Endothelial cell of umbilical vein (primary cell): Measurements from ENCODE around the gene HOXA13. TPM values are rescaled to one million over a fixed set of nuclear protein-coding genes. Genes with fewer than 3 reads are reported as not detected.

ENCODE experiments used
- BruUV-seq: library from RNA; stranded (reverse); fragments of 400-500 nt; replicated peaks from 2 replicates; lab custom pipeline; 2021; lab: Mats Ljungman, UMichigan
- CTCF ChIA-PET: fragments of 300-600, 350-600 bp; sonication (Branson Sonifier 250); formaldehyde crosslinking; loops from one replicate; lab custom pipeline; 2021; ENCODE audit warnings: antibody characterized with exemption, inconsistent platforms; lab: Charles Lee
- POLR2A ChIA-PET: fragments of 300-600, 350-600 bp; sonication (Branson Sonifier 250); formaldehyde crosslinking; loops from one replicate; lab custom pipeline; 2021; ENCODE audit warnings: antibody characterized with exemption, inconsistent platforms; lab: Charles Lee
- DNase-seq: peaks from one replicate; pipeline ENCODE4 v3.0.0-alpha.2; 2011; ENCODE audit warnings: low read depth, low spot score
- FAIRE-seq: peaks from 2 replicates; lab custom pipeline; 2011; peaks lifted over from hg19 to GRCh38; lab: Jason Lieb, UNC
- H2AFZ ChIP-seq: 2 replicates; pipeline ENCODE4 v1.6.0; 2012; ENCODE audit warnings: low read depth, low read length, control low read depth, inconsistent platforms
- H3K27ac ChIP-seq: 2 replicates; pipeline ENCODE4 v1.5.1; 2011; ENCODE audit warnings: low read depth, mild to moderate bottlenecking, control low read depth, low read length, moderate library complexity; ENCODE audit not compliant: insufficient read depth
- H3K27me3 ChIP-seq, 2 experiments: 2 replicates each; pipeline versions ENCODE4 v1.6.0 to v1.6.1; 2011; ENCODE audit warnings: low read length in 2 of 2, mixed read lengths in 1 of 2; ENCODE audit not compliant: control insufficient read depth in 2 of 2, insufficient read depth in 2 of 2
- H3K36me3 ChIP-seq, 2 experiments: 2 replicates in 1 of 2; 3 replicates in 1 of 2; pipeline ENCODE4 v1.5.1; 2011; ENCODE audit warnings: low read length in 2 of 2, mild to moderate bottlenecking in 1 of 2, moderate library complexity in 1 of 2; ENCODE audit not compliant: control insufficient read depth in 2 of 2, insufficient read depth in 2 of 2; ENCODE audit errors: extremely low read depth in 1 of 2
- H3K4me1 ChIP-seq: 3 replicates; pipeline ENCODE4 v1.5.1; 2011; ENCODE audit warnings: mild to moderate bottlenecking, low read length; ENCODE audit not compliant: control insufficient read depth, insufficient read depth; ENCODE audit errors: extremely low read depth
- H3K4me2 ChIP-seq: 2 replicates; pipeline ENCODE4 v1.6.1; 2011; ENCODE audit warnings: low read length, control low read depth, mixed read lengths; ENCODE audit not compliant: insufficient read depth
- H3K4me3 ChIP-seq, 3 experiments: fragments of 200-600 bp in 1 of 3; sonication (generic), shearing (Covaris generic) in 1 of 3; replicated peaks in 1 of 3; 2 replicates each; pipeline ENCODE4 v1.5.1; 2011 to 2016; ENCODE audit warnings: control low read depth in 3 of 3, low read length in 3 of 3, mild to moderate bottlenecking in 2 of 3, inconsistent platforms in 1 of 3, low read depth in 1 of 3, moderate library complexity in 1 of 3; ENCODE audit not compliant: insufficient read depth in 1 of 3
- H3K79me2 ChIP-seq: 2 replicates; pipeline ENCODE4 v1.6.0; 2012; ENCODE audit warnings: low read length, inconsistent platforms; ENCODE audit not compliant: control insufficient read depth, insufficient read depth
- H3K9ac ChIP-seq: replicated peaks from 2 replicates; pipeline ENCODE3; 2011; ENCODE audit warnings: low read length, control low read depth; ENCODE audit not compliant: insufficient read depth; ENCODE audit errors: extremely low read depth
- H3K9me1 ChIP-seq: replicated peaks from 3 replicates; pipeline ENCODE4 v1.6.0; 2011; ENCODE audit warnings: mild to moderate bottlenecking, low read length; ENCODE audit not compliant: control insufficient read depth, insufficient read depth; ENCODE audit errors: extremely low read depth
- H3K9me3 ChIP-seq: replicated peaks from 2 replicates; pipeline ENCODE4 v1.5.1; 2012; ENCODE audit warnings: low read length, inconsistent platforms; ENCODE audit not compliant: control insufficient read depth, insufficient read depth
- H4K20me1 ChIP-seq: replicated peaks from 2 replicates; pipeline ENCODE3; 2011; ENCODE audit warnings: mild to moderate bottlenecking, low read length; ENCODE audit not compliant: control insufficient read depth, insufficient read depth; ENCODE audit errors: extremely low read depth
- EZH2 ChIP-seq: IDR thresholded peaks from 2 replicates; pipeline ENCODE4 v1.6.1; 2012; ENCODE audit warnings: borderline replicate concordance, low read depth, mild to moderate bottlenecking, moderate library complexity, low read length, inconsistent platforms; ENCODE audit not compliant: severe bottlenecking
- FOS ChIP-seq: IDR thresholded peaks from 2 replicates; pipeline ENCODE4 v1.6.1; 2011; ENCODE audit warnings: mild to moderate bottlenecking, low read length, moderate library complexity, borderline replicate concordance; ENCODE audit not compliant: insufficient read depth
- GATA2 ChIP-seq: IDR thresholded peaks from 2 replicates; pipeline ENCODE4 v1.7.0; 2011; ENCODE audit warnings: low read depth, mild to moderate bottlenecking, moderate library complexity, mixed read lengths, low read length; ENCODE audit not compliant: insufficient read length, insufficient read depth
- JUN ChIP-seq: IDR thresholded peaks from 2 replicates; pipeline ENCODE4 v1.6.1; 2011; ENCODE audit warnings: borderline replicate concordance, low read depth; ENCODE audit not compliant: insufficient read length, insufficient read depth
- MYC ChIP-seq: IDR thresholded peaks from one replicate; pipeline ENCODE4 v1.6.1; 2011; ENCODE audit warnings: mild to moderate bottlenecking, low read depth, low read length
- POLR2A ChIP-seq: IDR thresholded peaks from 2 replicates; pipeline ENCODE4 v1.6.1; 2012; ENCODE audit warnings: low read depth, mild to moderate bottlenecking, control low read depth, low read length
- POLR2AphosphoS5 ChIP-seq: IDR thresholded peaks from 2 replicates; pipeline ENCODE4 v1.6.1; 2012; ENCODE audit warnings: low read depth, mild to moderate bottlenecking, control low read depth, low read length, moderate library complexity; ENCODE audit not compliant: insufficient read depth
- dilution Hi-C: fragments of 300-500 bp; cut with MboI; formaldehyde crosslinking; loops from one replicate; pipeline ENCODE4 v1.15.0; 2019; ENCODE audit warnings: low sequenced_read_pairs; ENCODE audit not compliant: extremely low pct_ligation_motif_present
- intact Hi-C: fragments of 100-400 bp; cut with micrococcal nuclease; formaldehyde crosslinking; loops from one replicate; pipeline ENCODE4 v1.10.0; 2022
- polyA plus RNA-seq, 4 experiments: library from polyadenylated mRNA; depleted of rRNA in 3 of 4; stranded (reverse) in 3 of 4; unstranded in 1 of 4; fragments of >200 nt; gene quantifications; 2 replicates each; pipeline versions ENCODE4 v1.2.1 to v1.2.3, GENCODE V29; 2011 to 2012; ENCODE audit warnings: missing spikeins in 1 of 4
- total RNA-seq: library from RNA; stranded (reverse); gene quantifications from 2 replicates; pipeline ENCODE4 v1.2.3, GENCODE V29; 2021
- TF ChIP-seq, protein P1 (sequence below): IDR thresholded peaks from 2 replicates; pipeline ENCODE4 v1.6.1; 2011; ENCODE audit not compliant: insufficient read depth, insufficient read length
- TF ChIP-seq, protein P2 (sequence below), 2 donors: IDR thresholded peaks; 1 replicate in 1 of 2; 2 replicates in 1 of 2; pipeline ENCODE4 v1.5.1; 2011; ENCODE audit warnings: low read length in 2 of 2, mild to moderate bottlenecking in 2 of 2, moderate library complexity in 2 of 2, control low read depth in 1 of 2, inconsistent platforms in 1 of 2, low read depth in 1 of 2; ENCODE audit not compliant: insufficient read depth in 1 of 2; ENCODE audit errors: extremely low read depth in 1 of 2

HOXA13 gene
- total and polyA plus RNA-seq, 2 donors (not counting 3 experiments of a cell fraction or from before 2014, with no cell fraction given) = 0.22 TPM; not detected in 1

DNA sequence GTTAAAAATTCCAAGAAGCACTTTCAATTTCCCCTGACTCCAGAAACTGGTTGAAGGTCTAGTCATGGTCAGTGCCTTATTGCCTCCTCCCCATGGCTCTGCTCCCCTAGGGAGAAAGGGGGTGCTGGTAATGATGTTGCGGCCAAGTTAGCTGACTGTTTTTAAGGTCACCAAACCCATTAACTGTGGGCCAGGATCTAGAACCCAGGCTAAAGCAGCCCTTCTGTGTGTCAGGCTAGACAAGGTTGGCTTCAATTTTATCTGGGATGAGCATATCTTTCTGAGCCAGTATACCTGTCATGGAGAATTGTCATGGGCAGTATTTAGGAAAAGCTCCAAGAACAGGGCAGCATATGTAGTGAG lies 11.2 kb upstream of the HOXA13 start:
- ChIA-PET CTCF (interaction anchor here (0.6 to 2.7 kb wide), 22 partner anchors 9 to 886 kb away, joined by 3 to 30 read pairs (median 4); partner anchors contain the start of gene HOXA13), POLR2A (no interaction called here)
- Histone ChIP-seq H3K36me3 (no peaks in the 10 kb centered on the region), H3K79me2 (no peaks in the 10 kb centered on the region), H3K4me2 (no peak overlapping the region), H3K4me3 (no peak overlapping the region), H2AFZ (no peak overlapping the region), H3K9ac (no peak overlapping the region), H4K20me1 (no peaks in the 10 kb centered on the region), H3K9me3 (no peaks in the 10 kb centered on the region), H3K9me1 (no peaks in the 10 kb centered on the region), H3K27ac (no peak overlapping the region), H3K27me3 (peaks cover 72 to 77% of the 10 kb centered on the region in 2 experiments), H3K4me1 (peaks cover 12% of the 10 kb centered on the region)
- no peak for DNase-seq
- intact Hi-C loops (loop anchor here (2.0 to 5.0 kb wide), 2 partner anchors 14 to 866 kb away; no protein-coding TSS in a partner anchor), dilution Hi-C loops (no loop called here)
- no peak for TF ChIP-seq POLR2A
- no peak for TF ChIP-seq EZH2
- no peak for TF ChIP-seq JUN
- TF ChIP-seq, protein P1, sequence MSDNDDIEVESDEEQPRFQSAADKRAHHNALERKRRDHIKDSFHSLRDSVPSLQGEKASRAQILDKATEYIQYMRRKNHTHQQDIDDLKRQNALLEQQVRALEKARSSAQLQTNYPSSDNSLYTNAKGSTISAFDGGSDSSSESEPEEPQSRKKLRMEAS = no peak
- TF ChIP-seq, protein P2, sequence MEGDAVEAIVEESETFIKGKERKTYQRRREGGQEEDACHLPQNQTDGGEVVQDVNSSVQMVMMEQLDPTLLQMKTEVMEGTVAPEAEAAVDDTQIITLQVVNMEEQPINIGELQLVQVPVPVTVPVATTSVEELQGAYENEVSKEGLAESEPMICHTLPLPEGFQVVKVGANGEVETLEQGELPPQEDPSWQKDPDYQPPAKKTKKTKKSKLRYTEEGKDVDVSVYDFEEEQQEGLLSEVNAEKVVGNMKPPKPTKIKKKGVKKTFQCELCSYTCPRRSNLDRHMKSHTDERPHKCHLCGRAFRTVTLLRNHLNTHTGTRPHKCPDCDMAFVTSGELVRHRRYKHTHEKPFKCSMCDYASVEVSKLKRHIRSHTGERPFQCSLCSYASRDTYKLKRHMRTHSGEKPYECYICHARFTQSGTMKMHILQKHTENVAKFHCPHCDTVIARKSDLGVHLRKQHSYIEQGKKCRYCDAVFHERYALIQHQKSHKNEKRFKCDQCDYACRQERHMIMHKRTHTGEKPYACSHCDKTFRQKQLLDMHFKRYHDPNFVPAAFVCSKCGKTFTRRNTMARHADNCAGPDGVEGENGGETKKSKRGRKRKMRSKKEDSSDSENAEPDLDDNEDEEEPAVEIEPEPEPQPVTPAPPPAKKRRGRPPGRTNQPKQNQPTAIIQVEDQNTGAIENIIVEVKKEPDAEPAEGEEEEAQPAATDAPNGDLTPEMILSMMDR (IDR thresholded peaks at IDR 0.05; ENCODE audit: extremely low read depth in 1 of 2, insufficient read depth in 1 of 2, low read depth in 1 of 2, low read length in 2 of 2) = no peak
- TF ChIP-seq POLR2AphosphoS5 = no peak
- TF ChIP-seq FOS = no peak
- no peak for TF ChIP-seq GATA2
- no peak for TF ChIP-seq MYC
- BruUV-seq = no TSS peak
- FAIRE-seq = no peak
